LNCaP clone FGC (cell line): Measurements from ENCODE around the gene SLC25A22.

Experiments used
- DNase-seq: peaks from one replicate; pipeline ENCODE4 v3.0.0-alpha.2; 2011; ENCODE audit warnings: low read depth
- H3K4me3 ChIP-seq: 2 replicates; pipeline ENCODE4 v1.5.1; 2011; ENCODE audit warnings: mild to moderate bottlenecking, low read depth, low read length, control low read depth
- CTCF ChIP-seq: IDR thresholded peaks from 2 replicates; pipeline ENCODE4 v1.5.1; 2012; ENCODE audit warnings: mild to moderate bottlenecking; ENCODE audit not compliant: control insufficient read depth, insufficient read depth; ENCODE audit errors: extremely low read depth

The SLC25A22 gene

GRCh38 chr11:771617-772204, 26.4 kb downstream of the SLC25A22 start:
- H3K4me3 ChIP-seq, result no peak overlapping the region
- no peak for TF ChIP-seq CTCF
- no peak for DNase-seq

GRCh38 chr11:770642-771616, 27.2 kb downstream of the SLC25A22 start:
- H3K4me3 ChIP-seq, result no peak overlapping the region
- DNase-seq, result no peak
- no peak for TF ChIP-seq CTCF

GRCh38 chr11:769887-770641, 28.0 kb downstream of the SLC25A22 start:
- DNase-seq, result no peak
- H3K4me3 ChIP-seq, result no peak overlapping the region
- no peak for TF ChIP-seq CTCF

GRCh38 chr11:767238-767637, 30.8 kb downstream of the SLC25A22 start:
- no peak overlapping the region for H3K4me3 ChIP-seq
- DNase-seq, result no peak
- no peak for TF ChIP-seq CTCF

- no peak for DNase-seq
- no peak for TF ChIP-seq CTCF
- no peak overlapping the region for H3K4me3 ChIP-seq
Observed at GRCh38 chr11:766936-767210, 31.2 kb downstream of the SLC25A22 start.

GRCh38 chr11:766106-766935, 31.8 kb downstream of the SLC25A22 start:
- H3K4me3 ChIP-seq, result no peak overlapping the region
- no peak for TF ChIP-seq CTCF
- no peak for DNase-seq
